ENCODE measurements around the gene CELSR1. TPM values are rescaled to one million over a fixed set of nuclear protein-coding genes. Genes with fewer than 3 reads are reported as not detected.
A peak's percentile ranks its signal among the peaks of the same experiment; 100 is the strongest.

Gene CELSR1
- under 0.01 and 0.06 TPM in 2 replicates for total RNA-seq (2014; rRNA removed)
- polyA plus RNA-seq (2012) = 0.02 TPM

- no peak for DNase-seq (ENCODE audit: low read depth)
Measured at GRCh38 chr22:46537225-46537945, at the start of gene CELSR1. TSS of gene CELSR1 (minus strand) at chr22:46537620. CDS start at chr22:46537170, 450 bp downstream.

GRCh38 chr22:46587061-46587460, 49.6 kb upstream of the CELSR1 start:
- no peak for DNase-seq (ENCODE audit: low read depth)

- DNase-seq (ENCODE audit: low read depth) = no peak
Measured at GRCh38 chr22:46586531-46587011, 49.2 kb upstream of the CELSR1 start.

GRCh38 chr22:46586123-46586519, 48.7 kb upstream of the CELSR1 start:
- DNase-seq (ENCODE audit: low read depth) = no peak

GRCh38 chr22:46585340-46586122, 48.1 kb upstream of the CELSR1 start:
- no peak for DNase-seq (ENCODE audit: low read depth)

GRCh38 chr22:46584081-46584921, 46.9 kb upstream of the CELSR1 start:
- no peak for DNase-seq (ENCODE audit: low read depth)

- DNase-seq (ENCODE audit: low read depth) = no peak
Measured at GRCh38 chr22:46583571-46583970, 46.2 kb upstream of the CELSR1 start.

- no peak for DNase-seq (ENCODE audit: low read depth)
Measured at GRCh38 chr22:46582281-46582933, 45.0 kb upstream of the CELSR1 start.

GRCh38 chr22:46581538-46582244, 44.3 kb upstream of the CELSR1 start:
- DNase-seq (ENCODE audit: low read depth) = no peak

- no peak for DNase-seq (ENCODE audit: low read depth)
Measured at GRCh38 chr22:46580940-46581537, 43.6 kb upstream of the CELSR1 start.

- no peak for DNase-seq (ENCODE audit: low read depth)
Measured at GRCh38 chr22:46579751-46580449, 42.5 kb upstream of the CELSR1 start.

GRCh38 chr22:46578824-46579561, 41.6 kb upstream of the CELSR1 start:
- no peak for DNase-seq (ENCODE audit: low read depth)

- DNase-seq (ENCODE audit: low read depth) = no peak
Measured at GRCh38 chr22:46578251-46578823, 40.9 kb upstream of the CELSR1 start.

- no peak for DNase-seq (ENCODE audit: low read depth)
Measured at GRCh38 chr22:46577368-46578249, 40.2 kb upstream of the CELSR1 start.

- peak; percentile 36 for DNase-seq (ENCODE audit: low read depth)
Measured at GRCh38 chr22:46576556-46577367, 39.3 kb upstream of the CELSR1 start.

- no peak for DNase-seq (ENCODE audit: low read depth)
Measured at GRCh38 chr22:46575911-46576555, 38.6 kb upstream of the CELSR1 start.

Data from LHCN-M2 (cell line).